MV-4-11 (cell line): ENCODE results near the gene SSR1.

Experiments
- DNase-seq: peaks from one replicate; lab custom pipeline; 2025; lab: John Stamatoyannopoulos, UW

Gene SSR1

DNA sequence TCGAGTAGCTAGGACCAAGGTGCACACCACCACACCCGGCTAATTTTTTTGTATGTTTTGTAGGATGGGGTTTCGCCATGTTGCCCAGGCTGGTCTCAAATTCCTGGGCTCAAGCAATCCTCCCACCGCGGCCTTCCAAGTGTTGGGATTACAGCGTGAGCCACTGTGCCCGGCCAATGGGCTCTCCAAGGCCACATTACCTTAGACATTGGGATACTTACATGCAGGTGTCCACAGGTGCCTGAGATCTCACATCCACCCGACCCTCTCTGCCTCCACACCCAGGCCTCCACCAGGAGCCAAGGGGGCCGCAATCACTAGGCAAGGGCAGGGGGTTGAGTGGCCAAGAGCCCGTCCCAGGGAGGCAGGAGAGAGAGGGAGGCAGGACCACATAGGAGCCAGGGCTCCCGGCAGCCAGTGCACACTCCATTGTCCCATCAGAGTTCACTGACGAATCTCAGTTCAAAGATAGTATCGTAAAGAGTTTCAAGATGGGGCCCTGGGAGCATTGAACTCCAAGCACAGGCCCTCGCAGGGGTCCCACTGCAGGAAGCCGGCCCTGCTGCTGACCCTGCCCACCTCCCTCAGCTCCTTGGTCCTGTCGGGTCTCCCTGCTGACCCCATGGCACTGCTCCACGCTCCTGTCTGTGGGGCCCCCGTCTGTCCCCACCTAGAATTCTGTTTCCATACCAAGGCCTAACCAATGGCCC, 55.3 kb downstream of the SSR1 start:
- no peak for DNase-seq

DNA sequence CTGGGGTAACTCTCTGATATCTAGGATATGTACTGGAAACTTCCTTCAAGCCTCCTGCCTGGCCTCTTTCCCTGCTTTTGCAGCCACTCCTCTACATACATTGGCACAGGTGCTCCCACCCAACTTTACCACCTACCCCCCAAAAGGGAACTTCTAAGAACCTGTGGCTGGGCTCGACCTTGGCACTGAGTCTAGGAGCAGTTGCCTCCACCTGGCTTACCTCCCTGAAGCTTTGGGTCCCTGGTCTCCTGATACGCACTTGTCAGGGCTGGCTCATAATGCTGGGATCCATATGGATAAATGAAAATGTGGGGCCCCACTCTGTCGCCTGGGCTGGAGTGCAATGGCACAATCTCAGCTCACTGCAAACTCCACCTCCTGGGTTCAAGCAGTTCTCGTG, 56.2 kb downstream of the SSR1 start:
- no peak for DNase-seq

DNA sequence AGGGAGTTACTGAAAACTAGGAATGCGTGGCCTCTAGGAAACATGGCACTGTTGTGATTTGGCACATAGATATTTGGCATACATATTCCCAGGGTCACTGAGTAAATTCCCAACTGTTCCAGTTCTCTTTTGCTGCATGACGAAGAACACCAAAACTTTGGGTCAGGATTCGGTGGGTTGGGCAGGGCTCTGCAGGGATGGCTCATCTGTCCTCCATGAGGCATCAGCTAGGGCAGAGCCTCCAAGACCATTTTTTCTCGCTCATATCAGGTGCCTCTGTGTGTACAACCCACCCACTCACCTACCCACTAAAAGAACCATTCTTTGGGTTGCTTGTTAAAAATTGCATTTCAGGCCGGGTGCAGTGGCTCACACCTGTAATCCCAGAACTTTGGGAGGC, 57.1 kb downstream of the SSR1 start:
- no peak for DNase-seq

DNA sequence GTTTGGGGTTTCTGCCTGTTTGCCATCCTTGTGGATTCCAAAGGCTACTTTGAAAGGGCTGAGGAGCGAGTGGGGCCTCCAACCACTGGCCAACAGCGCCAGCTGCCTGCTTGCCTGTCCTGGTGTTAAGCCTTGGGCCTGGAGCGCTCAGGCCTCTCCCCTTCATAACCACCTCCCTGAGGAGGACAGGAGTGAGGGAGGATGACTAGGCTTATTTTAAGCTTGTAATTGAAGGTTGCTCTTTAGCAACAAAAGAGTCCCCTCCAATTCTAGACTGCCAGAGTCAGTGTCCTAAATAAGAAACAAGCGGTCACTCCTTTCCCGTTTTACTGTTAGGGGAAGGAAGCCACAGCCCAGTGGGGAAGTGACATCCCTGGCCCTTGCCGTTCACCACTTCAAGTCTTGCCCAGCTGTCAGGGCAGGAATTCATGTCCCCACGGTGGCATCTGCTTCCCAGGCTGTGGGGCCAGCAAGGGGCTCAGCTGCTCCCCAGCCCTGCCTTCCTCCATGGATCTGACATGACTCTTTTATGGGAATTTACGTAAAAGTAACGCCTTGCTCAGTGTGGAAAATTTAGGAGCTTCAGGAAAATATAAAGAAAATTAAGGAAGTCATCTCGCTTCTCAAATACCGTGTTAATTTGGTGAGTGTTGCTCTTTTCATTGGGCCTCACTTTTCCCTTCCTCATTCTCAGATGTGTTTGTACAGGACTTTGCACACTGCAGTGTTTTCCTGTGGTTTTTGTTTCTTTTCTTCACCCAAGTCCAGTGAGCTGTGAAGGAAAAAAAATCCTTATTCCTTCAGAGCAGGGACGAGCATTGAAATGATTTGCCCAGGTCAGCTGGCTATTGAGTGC, 57.8 kb downstream of the SSR1 start:
- peak; percentile 95 for DNase-seq

DNA sequence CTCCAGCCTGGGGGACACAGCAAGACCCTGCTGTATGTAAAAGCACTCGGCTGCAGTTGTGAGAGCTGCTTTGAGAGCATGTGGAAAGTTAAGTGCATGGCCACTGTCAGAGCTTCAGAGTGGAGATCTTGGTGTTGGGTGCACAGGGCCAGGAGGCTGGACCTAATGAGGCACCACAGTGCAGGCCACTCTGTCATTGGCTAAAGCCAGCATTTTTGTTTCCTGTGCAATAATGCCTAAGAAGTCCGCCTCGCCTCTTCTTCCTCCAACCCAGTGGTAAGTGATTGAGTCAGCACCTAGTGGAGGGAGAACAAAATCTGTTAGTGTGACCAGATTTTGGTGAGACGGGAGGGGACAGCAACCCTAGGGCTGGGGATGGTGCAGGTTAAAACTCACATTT, 60.6 kb downstream of the SSR1 start:
- peak; percentile 53 for DNase-seq

DNA sequence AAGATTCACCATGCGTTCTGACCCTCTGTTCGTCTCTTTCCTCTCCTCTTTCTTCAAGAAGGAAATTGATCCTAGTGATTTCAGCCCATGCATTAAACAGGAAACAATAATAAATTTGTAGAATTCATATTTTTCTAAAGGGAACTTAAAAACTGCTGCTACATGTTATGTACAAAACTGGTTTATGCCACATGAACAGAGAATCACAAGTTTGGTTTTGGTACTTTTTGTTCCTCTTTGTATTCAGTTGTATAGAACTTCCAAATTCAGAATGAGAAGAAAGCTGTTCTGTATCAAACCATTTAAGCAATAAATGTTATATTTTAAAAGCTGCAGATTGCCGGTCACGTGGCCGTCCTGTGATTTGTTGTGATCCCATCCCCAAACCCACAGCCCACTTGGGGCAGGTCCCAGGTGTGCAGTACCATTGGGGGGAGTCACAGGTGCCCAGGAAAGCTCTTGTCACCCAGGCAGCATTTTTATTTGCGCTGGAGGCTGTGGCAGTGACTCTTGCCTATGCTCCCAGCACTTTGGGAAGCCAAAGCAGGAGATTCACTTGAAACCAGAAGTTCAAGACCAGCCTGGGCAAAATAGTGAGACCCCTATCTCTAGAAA, 61.2 kb downstream of the SSR1 start:
- DNase-seq = peak; percentile 14

DNA sequence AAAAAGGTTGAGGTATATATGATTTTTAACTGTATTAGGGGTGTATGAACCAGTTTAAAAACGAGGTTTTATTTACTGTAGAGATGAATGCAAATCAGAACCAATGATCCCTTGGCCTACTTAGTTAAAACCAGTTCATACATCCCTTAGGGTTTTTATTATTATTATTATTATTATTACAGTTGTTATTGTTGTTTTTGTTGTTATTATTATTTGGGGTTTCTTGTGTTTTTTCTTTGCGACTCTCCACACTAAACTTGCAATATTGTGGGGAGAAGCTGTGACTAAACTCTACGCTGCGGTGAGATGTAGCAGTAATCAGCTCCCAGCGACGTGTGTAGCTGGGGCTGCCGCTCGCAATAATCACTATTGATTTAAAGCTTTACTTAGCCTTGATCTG, 62.2 kb downstream of the SSR1 start:
- DNase-seq = no peak

DNA sequence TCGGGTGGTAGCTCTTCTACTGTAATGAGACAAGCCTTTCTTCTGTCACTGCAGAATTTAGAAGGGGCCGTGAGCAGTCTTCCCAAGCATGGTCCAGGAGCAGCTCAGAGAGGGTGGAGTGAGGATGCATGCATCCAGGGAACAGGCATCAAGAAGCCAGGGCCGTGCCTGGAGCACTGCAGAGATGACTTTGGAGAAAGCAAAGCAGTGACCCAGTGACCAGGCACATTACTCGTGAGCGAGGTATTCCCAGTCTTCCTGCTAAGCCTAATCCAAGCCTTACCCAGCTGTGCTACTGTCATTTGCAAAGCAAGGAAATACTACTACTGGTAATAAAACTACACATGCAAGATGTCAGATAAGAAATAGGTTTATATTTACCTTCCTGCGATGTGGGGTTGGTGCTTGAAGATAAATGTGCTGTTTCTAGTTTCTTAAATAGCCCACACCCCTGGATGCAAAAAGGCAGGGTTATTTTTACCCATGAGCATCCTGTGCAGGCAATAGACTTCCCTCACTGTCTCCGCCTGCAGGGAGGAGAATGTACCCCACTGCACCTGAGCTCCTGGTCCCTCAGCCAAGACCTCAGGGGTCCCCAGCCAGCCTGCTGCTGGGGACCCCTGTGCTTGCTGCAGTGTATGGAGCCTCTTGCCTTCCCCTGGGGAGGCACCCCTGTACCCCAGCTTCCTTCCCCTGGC, 62.9 kb downstream of the SSR1 start:
- no peak for DNase-seq

DNA sequence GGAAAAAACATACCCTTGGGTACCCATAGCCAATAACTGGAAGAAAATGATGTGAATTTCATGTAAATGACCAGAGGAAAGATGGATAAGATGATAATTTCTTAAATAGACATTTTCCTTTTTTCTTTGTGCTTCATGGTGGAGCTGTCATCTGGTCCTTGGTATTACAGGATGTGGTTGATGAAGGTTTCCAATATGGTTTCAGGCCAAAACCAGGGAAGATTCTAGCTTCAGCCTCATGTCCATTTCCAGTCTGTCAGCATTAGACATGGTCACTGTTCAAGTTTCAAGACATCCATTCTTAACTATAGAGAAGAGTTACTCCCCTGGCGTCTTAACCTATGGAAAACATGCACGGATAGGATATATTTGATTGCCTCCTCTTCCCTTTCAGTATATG, 63.6 kb downstream of the SSR1 start:
- no peak for DNase-seq

DNA sequence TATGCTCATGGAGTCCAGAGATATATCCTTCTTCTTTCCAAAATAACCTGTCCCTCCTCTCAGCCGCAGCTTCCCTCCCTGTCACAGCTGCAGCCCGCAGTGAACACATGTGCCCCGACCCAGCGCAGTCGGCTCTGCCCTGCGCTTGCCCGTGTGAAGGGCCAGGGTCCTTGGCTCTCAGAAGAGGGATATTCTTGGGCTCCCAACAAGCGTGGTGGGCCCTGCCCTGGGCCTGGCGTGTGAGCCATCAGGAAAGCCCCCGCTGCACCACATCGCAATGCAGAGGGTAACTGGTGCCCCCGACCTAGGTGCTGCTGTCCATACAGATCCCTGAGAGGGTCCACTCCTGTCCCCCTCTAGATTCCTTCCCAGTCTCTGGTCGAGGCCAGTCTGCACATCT, 65.2 kb downstream of the SSR1 start:
- no peak for DNase-seq

DNA sequence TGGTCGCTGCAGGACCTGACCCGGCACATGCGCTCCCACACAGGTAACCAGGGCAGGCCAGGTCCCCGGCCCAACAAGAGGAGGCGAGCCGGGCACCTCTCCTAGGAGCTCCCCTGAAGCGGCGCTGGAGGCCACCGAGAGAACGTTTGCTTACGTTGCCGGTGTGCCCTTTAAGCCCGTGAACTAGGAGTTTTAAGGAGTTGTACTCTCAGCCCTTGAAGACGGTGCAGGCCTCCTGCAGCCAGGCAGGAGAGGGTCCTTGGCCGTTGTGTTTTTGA, 65.9 kb downstream of the SSR1 start:
- no peak for DNase-seq

DNA sequence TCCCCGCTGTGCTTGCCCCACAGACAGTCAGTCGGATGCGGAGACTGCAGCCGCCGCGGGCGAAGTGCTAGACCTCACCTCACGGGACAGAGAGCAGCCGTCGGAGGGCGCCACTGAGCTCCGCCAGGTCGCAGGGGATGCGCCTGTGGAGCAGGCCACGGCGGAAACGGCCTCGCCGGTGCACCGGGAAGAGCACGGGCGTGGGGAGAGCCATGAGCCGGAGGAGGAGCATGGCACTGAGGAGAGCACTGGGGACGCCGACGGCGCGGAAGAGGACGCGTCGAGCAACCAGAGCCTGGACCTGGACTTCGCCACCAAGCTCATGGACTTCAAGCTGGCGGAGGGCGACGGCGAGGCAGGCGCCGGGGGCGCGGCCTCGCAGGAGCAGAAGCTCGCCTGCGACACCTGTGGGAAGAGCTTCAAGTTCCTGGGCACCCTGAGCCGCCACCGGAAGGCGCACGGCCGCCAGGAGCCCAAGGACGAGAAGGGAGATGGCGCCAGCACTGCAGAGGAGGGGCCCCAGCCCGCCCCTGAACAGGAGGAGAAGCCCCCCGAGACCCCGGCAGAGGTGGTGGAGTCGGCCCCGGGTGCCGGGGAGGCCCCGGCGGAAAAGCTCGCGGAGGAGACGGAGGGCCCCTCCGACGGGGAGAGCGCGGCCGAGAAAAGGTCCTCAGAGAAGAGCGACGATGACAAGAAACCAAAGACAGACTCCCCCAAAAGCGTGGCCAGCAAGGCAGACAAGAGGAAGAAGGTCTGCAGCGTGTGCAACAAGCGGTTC, 66.4 kb downstream of the SSR1 start:
- DNase-seq = no peak

DNA sequence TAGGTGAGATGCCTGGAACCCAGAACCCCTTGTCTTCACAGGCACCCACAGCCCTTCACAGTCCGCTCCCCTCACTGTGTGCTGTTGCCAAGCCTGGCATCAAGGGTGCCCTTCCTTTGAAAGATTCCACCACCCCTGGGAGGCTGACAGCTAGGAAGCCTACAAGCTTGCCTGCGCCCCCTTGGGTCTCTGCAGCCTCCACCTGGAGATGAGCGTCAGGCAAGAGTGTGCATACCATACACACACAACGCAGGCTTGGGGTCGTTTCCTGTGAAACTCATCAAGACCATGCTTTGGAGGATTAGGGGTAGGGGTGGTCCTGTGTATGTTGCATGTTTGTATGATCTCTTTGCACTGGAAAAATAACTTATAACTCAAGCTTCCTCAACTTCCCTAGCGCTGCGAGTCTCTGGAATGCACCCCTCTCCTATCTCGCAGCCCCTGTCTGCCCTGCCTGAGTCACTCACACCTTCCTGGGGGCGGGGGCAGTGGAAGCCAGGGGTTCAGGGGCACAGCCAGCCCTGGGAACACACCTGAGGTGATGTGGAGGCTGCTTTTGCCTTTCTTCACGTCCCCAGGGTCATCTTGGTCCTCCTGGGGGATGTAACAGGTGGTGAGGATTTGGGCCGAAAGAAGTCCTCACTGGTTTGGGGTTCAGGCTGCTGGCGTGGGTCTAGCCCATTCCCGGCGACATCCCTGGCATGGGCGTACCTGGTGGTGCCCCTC, 67.2 kb downstream of the SSR1 start:
- DNase-seq = no peak

DNA sequence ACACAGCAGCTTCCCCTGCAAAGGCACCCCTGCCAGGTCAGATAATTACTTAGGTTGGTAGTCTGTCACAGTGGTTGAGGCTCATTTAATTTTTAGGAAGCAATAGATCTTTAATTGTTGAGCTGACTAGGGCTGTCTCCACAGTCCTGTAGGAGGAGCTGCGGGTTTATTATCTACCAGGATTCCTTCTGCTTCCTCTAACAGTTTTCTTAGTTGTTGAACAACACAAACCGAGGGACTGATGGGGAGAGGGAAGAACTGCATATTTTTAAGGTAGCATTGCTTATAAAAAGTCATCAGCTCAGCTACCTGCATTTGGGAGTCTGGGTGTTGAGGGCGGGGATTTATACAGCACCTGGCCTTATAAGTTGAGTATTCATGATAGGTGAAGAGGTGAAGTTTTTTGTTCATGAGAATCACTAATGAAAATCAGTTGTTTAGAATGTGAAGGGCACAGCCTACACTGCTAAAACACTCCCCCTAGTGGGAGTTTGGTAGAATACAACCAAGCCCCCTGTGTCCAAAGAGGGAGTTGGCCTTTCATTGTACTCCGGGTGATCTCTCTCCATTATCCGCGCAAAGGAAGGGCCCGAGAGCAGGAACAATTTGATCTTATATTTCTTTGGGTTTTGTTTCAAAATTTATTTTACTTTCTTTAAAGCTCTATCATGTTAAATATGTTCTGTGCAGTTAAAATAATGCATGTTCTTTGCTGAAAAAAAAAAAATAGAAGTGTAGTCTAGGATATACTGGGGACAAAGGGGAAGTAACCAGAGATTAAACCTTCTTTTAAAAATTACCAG, 69.6 kb downstream of the SSR1 start:
- DNase-seq = peak; percentile 67

DNA sequence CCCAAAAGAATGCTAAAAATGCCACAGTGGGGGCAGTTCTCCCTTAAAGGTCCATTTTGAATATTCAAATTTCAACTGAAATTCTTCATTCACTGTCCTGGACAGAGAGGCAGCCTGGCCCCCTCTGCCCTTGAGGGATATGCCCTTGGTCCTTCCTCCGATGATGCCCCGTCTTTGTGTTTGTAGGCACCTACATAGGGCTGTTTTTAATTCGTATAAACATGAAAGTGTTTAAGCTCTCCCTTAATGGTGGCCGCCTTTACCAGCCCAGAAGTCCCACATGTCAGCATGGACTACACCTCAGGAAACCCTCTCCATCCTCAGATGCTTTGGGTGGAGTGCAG, 70.2 kb downstream of the SSR1 start:
- no peak for DNase-seq

DNA sequence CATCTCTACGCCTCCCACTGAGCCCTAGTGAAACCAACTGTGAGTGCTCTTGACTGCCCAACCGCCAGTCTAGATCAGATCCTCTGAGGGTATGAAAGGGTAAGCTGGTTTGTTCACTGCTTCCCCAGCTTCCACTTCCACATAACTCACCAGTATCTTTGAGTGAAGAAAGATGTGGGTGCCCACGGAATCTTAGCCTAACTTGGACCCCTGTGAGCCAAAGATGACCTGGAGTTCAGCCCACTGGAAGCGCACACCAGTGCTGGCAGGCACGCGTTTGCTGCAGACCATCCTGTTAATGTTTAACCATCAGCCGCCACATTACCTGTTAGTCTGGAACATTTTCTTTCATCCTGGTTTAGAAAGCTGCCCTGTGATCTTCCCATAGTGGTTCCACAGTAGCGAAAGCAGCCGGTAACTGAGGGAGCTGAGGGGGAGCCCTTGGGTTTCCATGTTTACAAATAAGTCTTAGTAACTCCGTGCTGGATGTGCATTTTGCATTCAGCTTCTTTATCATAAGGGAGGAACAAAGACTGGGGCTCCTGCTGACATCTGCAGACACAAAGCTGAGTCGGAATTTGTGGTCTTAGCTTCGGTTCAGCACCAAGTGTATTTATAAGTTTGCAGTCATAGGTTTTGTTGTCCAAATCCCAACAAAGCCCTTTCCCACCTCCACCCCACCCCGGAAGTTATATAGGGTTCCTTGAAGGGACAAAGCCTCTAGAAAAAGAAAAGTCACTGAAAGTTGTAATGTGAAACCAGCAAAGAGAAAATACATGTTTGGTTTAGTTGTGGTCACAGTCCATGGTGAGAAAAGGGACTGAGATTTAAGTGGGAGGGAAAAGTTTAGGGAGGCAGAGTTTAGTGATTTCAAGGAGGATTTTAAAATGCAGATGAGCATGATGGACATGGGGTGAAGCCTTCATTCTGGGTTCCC, 71.0 kb downstream of the SSR1 start:
- peak; percentile 22 for DNase-seq

DNA sequence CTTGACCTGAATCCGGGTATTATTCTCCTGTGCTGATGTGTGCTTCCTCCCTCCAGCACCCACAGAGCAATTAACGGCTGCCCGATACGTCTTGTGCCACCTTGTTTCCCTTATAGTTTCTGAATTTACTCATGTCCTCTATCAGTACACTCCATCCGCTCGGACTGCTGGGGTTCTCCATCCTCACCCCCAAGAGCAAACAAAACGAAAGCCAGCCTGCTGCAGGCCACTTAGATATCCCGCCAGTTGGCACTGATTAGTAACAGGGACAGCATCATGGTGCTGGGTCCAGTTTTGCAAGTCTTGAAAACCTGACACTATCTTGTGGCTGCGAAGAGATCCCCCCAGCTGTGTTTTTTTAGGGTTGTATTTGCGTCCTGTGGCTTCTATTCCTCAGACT, 71.8 kb downstream of the SSR1 start:
- DNase-seq = no peak

DNA sequence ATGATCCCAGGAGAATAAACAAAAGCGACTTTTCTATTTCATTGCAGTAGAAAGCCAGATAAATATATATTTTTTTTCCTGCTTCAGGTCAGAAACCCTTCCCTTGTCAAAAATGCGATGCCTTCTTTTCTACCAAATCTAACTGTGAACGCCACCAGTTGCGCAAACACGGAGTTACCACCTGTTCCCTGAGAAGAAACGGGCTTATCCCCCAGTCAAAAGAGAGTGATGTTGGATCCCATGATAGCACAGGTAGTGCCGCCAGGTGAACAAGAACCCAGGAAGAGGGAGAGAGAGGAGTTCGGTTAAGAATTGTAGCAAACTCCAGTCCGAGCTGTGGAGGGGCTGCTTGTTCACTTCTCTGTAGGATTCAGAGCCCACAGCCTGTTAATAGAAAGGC, 72.6 kb downstream of the SSR1 start:
- no peak for DNase-seq

DNA sequence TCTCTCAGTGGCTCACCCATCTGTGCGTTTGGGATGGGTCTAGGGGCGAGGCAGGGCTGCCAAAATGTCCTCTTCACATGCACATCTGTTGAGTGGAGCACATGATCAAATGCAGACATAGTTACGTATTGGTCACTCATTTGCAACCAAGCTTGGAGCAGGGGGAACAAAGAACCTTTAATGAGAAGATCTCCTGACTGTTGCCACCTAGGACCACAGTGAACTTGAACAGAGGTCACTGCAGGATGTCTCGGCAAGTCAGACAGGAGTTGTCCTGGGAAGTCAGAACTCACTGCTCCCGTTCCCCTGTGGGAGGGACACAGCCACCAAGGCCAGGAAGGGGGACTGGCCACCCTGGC, 73.4 kb downstream of the SSR1 start:
- no peak for DNase-seq
